ENCODE measurements around the gene AP3S1.

GRCh38 chr5:115810761-115811160 is 31.0 kb upstream of the AP3S1 start:
- TF ChIP-seq POLR2A (IDR thresholded peaks at IDR 0.05) (no peak), CTCF (IDR thresholded peaks at IDR 0.05) (no peak)
